GM12864 (cell line): ENCODE measurements around the gene SYF2.
"Not testable (repeated sequence)": the region's sequence is repeated elsewhere in the genome, so short reads cannot be mapped to it uniquely, and the experiment has no call there.

Source experiments
- DNase-seq: peaks from one replicate; pipeline ENCODE4 v3.0.0-alpha.2; 2011; ENCODE audit warnings: low read depth
- H3K4me3 ChIP-seq: 2 replicates; pipeline ENCODE4 v1.5.1; 2011; ENCODE audit warnings: mild to moderate bottlenecking, low read depth, low read length, control low read depth
- TF ChIP-seq, protein P1 (sequence below): IDR thresholded peaks from 2 replicates; pipeline ENCODE4 v1.5.1; 2011; ENCODE audit warnings: low read depth, mild to moderate bottlenecking, moderate library complexity, low read length, control low read depth, inconsistent platforms; ENCODE audit errors: missing control alignments

SYF2 gene

DNA sequence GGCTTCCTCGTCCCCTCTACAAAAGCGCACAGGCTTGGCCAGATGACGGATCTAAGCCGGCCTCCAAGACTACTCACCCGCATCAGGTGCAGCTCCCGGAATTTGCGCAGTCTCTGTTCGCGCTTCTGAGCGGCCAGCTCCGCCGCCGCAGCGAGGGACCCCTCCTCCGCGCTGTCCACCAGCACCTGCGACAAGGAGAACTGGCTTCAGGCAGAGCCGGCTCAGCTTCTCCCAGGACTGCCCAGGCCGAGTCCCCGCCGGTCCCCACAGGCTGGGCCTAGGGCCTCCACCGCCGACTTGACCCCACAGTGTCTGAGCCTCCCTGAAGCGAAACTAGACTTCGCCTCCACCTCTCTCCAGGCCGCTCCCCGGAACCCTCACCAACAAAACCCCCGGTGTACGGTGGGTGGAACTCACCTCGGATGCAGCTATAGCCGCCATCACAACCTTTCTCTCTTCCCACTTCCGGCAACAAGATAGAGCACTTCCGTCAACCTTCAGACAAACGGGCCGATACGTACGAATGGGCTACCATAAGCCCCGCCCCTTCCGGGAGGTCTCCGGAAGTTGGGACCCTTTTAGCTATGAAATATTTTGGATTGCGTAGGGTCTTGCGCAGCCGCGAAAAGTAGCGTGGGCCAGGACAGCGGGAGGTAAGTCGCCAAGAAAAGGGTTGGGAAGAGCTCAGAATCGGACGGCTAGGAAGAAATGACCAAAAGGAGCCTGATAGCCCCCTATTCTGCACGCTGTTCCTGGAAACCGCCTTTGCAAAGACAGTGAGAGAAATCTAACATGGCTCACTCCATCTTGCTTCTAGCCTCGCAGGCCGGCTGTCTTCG, at the start of gene SYF2:
SYF2 (minus strand) TSS at position 476 of the 839 bp plus-strand sequence; CDS start at position 441, 35 bp downstream.
- TF ChIP-seq, protein P1, sequence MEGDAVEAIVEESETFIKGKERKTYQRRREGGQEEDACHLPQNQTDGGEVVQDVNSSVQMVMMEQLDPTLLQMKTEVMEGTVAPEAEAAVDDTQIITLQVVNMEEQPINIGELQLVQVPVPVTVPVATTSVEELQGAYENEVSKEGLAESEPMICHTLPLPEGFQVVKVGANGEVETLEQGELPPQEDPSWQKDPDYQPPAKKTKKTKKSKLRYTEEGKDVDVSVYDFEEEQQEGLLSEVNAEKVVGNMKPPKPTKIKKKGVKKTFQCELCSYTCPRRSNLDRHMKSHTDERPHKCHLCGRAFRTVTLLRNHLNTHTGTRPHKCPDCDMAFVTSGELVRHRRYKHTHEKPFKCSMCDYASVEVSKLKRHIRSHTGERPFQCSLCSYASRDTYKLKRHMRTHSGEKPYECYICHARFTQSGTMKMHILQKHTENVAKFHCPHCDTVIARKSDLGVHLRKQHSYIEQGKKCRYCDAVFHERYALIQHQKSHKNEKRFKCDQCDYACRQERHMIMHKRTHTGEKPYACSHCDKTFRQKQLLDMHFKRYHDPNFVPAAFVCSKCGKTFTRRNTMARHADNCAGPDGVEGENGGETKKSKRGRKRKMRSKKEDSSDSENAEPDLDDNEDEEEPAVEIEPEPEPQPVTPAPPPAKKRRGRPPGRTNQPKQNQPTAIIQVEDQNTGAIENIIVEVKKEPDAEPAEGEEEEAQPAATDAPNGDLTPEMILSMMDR, result no peak
- H3K4me3 ChIP-seq, result peak within 1 kb of the TSS; percentile 85
- DNase-seq, result peak; percentile 87

GRCh38 chr1:25279693-25280111, 47.4 kb upstream of the SYF2 start:
- not testable (repeated sequence) for DNase-seq, H3K4me3 ChIP-seq

DNA sequence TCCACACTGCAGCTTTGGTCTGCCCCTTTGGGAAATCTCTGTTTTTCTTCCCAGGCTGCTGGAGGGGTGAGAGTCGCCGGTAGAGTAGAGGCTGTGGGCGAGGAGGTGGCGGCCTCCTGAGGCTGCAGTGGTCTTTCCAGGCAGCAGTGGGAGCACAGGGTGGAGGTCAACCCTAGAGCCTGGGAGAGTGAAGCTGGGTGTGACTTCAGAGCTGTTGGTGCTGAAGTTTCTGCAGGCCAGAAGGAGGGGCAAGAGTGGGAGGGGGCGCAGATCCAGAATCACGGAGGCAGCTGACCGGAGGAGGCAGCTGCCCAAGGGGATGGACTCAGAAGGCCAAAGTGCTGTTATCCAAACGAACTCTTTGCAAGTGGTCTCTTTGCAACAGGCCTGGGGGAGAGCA, 46.5 kb upstream of the SYF2 start:
- not testable (repeated sequence) for DNase-seq, H3K4me3 ChIP-seq

- H3K4me3 ChIP-seq, DNase-seq: not testable (repeated sequence)
Observed at GRCh38 chr1:25278358-25278757, 46.1 kb upstream of the SYF2 start.

- DNase-seq, H3K4me3 ChIP-seq: not testable (repeated sequence)
Observed at GRCh38 chr1:25277295-25277694, 45.0 kb upstream of the SYF2 start.

DNA sequence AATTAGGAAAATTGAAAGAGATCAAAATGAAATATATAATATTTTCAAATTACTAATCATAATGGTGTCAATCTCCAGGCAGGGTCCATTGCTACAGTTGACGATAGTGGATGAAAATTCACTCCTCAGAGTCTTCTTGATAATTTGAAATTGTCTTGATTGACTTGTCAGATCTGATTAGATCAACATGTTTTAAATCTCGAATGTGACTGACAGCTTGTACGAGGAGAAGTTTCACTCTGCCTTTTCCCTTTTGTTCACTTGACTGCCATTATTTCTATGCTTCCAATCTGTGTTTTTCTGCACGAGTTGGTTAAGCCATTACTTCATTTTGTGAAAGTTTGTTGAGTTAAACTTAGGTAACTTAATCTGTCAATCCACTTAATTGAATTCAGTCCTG, 43.3 kb upstream of the SYF2 start:
- DNase-seq, H3K4me3 ChIP-seq: not testable (repeated sequence)

GRCh38 chr1:25272238-25272637, 39.9 kb upstream of the SYF2 start, which contains the start of gene RHD:
TSS of gene RHD (plus strand) at chr1:25272509. CDS start at chr1:25272548, 39 bp downstream.
- not testable (repeated sequence) for DNase-seq, H3K4me3 ChIP-seq

GRCh38 chr1:25268143-25268760, 36.0 kb upstream of the SYF2 start:
- DNase-seq, result not testable (repeated sequence)
- peak overlapping the region; percentile 14; the same call in 1 of the 2 replicates for H3K4me3 ChIP-seq

DNA sequence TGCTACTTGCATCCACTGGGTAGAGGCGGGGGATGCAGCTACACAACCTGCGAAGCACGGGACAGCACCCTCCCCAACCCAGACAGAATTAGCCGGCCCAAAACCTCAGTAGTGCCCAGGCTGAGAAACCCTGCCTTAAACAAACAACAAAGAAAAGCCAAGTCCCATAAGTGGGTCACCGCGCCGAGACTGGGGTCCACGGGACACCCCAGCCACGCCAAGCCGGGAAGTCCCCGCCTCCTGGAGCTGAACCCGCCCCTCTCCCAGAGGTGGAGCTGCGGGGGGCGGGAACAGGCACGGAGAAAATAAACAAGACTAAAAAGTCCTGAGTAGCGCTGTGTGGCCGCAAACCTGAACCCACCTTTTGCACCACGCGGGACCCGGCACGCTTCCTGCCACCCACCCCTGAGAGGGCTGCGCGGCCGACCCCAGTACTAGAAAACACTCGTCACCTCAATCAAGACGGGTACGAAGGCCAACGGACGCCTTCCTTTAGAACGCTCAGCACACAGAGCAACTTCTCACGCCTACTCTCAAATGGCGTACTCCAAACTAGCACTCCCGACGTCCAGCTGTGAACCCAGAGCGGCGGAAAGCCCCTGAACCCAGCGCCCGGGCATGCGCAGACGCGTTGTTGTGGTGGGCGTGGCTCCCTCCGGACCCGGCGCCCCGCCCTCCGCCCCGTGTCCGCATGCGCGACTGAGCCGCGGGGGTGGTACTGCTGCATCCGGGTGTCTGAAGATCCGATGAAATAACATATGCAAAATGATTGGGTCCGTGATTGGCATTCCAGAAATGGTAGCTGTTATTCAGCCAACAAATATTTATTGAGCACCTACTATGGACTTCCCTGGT, 35.2 kb upstream of the SYF2 start:
- DNase-seq, result not testable (repeated sequence)
- H3K4me3 ChIP-seq, result peak overlapping the region; percentile 48

DNA sequence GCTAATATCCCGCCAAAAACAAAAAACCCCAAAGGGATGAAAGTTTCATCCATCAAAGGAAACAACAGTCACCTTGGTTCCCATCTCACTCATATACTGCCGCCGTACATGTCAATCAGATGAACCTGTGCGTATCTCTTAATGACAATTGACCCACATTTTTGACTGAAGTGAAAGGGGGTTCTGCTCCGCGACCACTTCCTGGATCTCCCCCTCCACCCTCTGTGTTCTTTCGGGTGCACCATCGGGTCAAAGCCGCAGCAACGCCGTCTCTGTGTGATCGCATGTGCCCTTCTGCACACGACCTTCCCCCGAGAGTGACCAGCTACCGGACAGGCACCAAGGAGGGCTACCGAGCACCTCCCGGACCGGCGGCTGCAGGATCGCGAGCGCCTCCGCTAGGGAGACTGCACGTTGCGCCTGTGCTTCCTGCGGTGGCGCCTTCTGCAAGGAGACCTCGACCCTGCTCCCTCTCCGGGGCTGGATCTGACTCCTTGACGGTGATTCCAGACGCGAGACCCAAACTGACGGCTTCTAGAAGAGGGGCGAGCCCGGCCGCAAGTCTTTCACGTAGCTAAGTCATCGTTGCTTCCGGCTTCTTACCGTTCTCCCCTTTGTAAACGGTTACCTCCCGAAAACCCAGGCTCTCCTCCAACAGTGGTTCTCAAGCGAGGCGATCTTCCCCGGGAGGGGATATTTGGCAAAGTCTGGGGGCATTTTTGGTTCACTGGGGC, 34.4 kb upstream of the SYF2 start:
- peak overlapping the region; percentile 56 for H3K4me3 ChIP-seq
- DNase-seq, result not testable (repeated sequence)

GRCh38 chr1:25260336-25260735, 28.0 kb upstream of the SYF2 start:
- not testable (repeated sequence) for DNase-seq, H3K4me3 ChIP-seq

GRCh38 chr1:25259813-25260212, 27.5 kb upstream of the SYF2 start:
- H3K4me3 ChIP-seq, DNase-seq: not testable (repeated sequence)
